HG02571 (cell line): Measurements from ENCODE around the gene ARHGAP26.

ENCODE experiments used
- ATAC-seq: cut with Tn5 transposase; IDR thresholded peaks from one replicate; pipeline ENCODE4 v1.9.1; 2021; ENCODE audit warnings: mild to moderate bottlenecking, moderate library complexity; ENCODE audit not compliant: unreplicated experiment

ARHGAP26 gene

DNA sequence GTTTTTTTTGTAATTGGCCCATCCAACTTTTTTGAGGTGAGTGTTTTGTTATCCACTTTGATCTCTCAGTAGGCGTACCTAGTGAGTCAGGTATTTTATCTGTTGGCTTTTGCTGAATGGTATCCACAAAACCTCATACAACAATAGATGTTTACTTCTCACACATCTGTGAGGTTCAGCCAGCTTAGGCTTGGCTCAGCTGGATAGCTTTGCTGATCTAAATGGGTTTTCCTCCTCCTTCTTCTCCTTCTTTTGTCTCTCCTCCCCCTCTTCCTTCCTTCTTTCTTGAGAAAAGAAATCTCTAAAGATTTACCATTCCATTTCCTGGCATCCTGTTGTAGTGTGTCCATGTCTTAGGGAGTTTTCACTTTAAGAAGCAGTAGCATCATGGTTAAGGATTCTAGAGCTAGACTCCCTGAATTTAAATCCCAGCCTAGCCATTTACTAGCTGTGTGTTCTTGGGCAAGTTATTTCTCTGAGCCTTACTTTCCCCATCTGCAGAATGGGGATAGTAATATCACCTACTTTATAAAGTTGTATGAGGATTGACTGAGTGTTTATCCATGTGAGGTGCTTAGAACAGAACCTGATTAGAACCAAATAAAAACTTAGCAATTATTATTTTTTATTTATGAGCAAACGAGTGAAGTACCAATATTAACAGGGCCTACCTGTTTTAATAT is 126.3 kb downstream of the ARHGAP26 start:
- ATAC-seq: no peak

DNA sequence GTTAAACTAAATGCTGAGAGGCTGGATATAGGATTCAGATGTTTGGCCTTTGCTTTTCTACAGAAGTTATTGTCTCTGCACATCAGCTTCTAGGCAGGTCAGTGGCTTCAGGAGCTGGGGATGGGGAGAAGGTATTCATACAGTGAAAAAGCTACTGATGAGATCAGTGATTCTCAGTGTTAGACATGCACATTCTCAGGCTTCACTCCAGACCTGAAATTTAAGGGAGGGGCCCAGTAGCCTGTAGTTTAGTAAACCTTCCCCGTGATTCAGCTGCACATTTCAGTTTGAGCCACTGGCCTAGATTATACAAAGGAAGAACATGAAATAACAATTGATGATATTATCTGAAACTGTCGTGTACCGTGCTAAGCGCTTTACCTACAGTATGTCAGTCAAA is 127.2 kb downstream of the ARHGAP26 start:
- ATAC-seq: no peak

- no peak for ATAC-seq
Measured at GRCh38 chr5:142900927-142901326, 130.8 kb downstream of the ARHGAP26 start.

DNA sequence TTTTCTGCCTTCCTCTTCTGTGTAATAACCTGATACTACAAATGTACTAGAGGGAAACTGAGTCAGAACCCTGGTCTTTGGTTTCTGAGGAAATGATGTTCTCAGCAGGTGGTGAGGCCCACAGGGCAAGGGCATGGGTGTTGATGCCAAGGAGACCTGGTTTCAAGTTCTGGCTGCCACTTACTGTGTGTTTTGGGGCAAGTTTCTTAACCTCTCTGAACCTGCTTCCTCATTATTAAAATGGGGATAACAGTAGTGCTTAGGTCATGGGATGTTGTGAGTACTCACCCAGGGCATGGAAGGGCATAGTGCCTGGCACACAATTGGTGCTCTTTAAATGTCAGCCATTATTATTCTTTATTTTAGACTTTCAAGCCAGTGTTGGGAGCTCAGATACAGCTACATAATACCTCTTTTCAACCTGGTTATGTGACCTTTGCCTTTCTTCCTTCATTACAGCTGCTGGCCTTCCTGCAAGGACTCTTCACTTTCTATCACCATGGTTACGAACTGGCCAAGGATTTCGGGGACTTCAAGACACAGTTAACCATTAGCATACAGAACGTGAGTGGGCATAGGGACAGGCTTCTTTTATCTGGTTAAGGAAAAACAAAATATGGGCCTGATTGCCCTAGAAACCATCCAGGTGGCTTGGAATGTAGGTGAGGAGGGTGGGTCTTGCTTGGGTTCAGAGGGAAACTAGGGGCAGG is 131.5 kb downstream of the ARHGAP26 start:
- ATAC-seq: no peak

GRCh38 chr5:142902186-142902965 is 132.2 kb downstream of the ARHGAP26 start:
- ATAC-seq: no peak

DNA sequence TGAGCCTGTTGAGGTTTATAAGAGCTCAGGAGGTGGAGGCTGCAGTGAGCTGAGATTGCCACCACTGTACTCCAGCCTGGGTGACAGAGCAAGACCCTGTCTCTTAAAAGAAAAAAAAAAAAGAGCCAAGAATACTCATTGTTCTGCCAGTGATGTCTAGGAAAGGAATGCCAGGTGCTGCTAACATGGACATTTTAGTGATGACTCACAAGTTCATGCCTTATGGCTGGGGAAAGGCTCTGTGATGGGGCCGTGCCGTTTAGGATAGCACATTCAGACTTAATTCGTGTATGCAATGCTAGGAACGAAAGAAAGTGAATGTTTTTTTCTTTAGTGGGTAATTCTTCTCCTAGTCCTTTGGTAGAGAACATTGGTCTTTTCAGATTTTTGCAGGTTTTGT is 134.2 kb downstream of the ARHGAP26 start:
- ATAC-seq: no peak

DNA sequence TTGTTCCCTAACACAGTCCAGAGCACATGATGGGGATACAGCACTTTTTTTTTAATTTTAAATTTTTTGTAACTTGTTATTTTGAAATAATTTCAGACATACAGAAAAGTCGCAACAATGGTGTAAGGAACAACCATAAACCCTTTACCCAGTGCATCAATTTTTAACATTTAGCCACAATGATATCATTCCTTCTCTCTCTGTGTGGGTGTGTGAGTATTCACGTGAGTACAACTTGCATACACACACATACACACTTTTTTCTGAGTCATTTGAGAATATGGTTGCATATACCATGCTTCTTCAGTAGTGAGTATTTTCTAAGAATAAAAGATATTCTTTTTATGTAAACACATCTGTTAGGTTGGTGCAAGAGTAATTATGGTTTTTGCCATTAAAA is 135.2 kb downstream of the ARHGAP26 start:
- no peak for ATAC-seq

DNA sequence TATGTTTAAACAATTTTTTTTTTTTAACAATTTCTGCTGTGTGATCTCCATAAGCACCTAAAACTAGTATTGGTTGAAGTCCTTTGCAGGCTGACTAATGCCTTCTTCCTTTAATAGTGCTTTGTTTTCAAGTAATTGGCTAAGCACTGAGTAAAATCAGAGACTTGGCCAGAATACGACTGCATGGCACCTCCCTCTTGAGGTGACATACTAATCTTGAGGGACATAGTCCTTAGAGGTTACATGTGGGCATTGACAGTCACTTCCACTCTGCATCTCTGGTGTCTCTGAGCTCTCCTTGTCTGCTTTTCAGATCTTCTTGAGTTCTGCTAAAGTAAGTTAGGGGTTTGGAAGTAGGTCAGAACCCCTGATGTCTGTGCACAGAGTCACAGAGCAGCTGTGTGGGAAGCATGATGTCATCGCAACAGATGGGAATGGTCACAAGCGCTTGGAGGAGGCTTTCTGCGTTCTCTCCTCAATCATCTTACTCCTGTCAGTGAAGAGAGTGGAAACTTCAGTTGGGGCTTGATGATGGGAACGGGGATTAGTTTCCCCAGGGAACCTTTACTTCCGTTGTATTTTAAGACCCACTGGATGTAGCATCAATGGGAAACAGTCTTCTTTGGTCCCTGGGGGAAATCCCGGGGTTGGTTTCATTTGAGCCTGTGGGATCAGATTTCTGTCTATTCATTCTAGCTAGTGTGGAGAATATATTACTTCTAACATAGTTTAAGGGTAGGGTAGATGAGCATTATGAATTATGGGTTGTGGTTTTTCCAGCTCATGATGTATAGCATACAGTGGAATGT is 136.9 kb downstream of the ARHGAP26 start:
- no peak for ATAC-seq

DNA sequence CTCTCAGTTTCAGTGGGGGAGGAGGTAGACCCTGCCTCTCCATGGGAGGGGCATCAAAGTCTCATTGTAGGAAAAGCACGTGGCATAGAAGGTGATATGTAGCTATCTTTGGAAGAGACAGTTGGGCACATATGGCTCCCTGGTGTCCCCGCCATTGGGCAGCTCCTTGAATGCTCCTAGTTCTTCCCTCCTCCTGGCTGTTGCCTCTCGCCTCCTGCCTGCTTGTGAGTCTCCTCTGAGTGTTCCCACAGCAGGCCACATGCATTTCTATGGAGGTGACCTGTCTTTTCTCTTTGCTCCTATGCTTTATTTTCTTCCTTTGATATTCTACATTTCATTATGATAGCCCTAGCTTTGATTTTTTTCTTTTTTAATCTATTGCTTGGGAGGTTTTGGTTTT is 138.5 kb downstream of the ARHGAP26 start:
- ATAC-seq: no peak

DNA sequence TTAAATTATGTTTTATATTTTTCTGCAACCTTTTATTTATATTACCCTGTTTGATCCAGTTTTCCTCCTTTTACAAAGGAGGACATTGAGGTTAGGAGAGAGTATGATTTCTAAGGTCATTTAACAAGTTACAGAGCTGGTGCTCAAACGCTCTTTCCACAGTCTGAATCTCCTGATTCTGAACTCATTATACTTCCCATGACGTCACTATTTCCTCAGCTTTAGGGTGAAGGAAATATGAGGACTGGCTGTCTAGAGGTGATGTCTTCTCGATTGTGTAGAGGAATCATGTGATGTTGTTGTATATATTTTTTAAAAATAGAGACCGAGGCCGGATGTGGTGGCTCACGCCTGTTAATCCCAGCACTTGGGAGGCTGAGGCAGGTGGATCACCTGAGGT is 140.0 kb downstream of the ARHGAP26 start:
- no peak for ATAC-seq

DNA sequence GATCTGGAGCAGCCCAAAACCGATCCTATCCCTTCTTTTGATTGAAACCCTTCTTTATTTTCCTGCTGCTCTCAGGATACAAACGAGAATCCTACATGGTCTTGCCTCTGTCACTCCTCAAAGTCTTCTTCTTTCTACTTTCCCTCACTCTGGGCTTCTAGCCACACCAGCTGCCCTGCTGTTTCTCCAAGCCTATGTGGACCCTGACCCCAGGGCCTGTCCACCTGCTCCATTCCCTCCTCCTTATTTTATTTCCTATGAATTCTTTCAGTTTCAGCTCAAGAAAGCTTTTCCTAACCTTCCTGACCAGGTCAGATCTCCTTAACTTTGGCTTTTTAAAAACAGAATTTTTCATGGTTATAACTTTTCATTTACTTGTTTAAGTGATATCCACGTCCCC is 141.0 kb downstream of the ARHGAP26 start:
- ATAC-seq: no peak

DNA sequence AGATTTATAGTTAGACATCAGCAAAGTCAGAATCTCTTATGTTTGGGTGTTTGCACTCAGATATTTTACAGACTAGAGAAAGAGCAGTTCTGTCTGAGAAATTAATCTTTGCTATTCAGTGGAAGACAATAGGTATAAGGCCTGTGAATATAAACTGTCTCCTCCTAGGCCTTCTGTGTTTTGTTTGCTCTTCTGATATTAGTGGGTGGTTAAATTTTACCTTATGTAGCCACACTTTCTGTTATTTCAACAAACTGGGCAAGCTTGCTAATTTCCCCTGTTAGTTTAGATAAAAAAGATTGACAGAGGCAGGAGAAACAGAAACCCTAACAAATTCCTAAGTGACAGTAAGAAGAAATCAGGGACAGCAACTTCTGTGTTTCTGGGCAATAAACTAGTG is 141.6 kb downstream of the ARHGAP26 start:
- no peak for ATAC-seq

DNA sequence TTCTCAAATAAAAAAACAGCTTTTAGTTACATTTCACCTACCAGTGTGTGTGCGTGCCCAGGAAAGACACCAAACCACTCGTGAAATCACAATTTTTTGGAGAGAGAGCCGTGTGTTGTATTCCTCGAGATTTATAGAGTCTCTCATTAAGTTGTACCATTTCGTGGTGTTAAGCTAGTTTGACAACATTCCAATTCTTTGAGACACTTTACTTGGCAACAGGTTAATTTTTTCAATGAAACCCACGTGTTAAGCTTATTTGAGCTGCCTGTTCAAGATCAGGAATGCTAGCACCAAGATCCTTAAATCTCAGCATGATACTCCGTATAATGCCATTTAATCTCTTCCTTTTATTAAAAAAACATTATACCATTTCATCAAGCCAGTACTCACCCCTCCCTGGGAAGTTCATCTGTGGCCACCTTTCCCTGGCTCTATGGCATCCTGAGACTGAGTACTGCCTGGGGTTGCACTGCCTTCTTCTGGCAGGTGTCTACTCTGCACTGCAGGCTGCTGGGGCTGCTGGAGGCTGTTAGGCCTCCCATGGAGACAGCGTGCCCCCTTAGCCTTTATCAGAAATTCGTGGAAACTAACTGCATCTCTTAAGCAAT is 143.7 kb downstream of the ARHGAP26 start:
- ATAC-seq: no peak

DNA sequence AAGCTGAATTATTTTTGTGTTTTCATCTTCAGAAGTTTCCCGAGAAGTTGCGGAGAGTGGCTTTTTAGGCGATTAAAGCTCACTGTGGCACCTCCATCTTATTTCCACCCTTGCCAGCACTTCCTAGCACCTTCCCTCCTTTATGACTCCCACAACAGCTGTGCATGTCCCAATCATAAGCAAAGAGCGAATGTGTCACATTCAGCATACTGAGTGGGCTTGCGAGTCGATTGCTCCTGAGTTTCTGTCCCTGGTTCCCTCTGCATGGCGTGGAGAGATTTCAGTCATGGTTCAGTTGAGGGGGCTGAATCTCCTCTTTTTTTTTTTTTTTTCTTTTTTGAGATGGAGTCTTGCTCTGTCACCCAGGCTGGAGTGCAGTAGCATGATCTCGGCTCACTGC is 144.9 kb downstream of the ARHGAP26 start:
- ATAC-seq: no peak

DNA sequence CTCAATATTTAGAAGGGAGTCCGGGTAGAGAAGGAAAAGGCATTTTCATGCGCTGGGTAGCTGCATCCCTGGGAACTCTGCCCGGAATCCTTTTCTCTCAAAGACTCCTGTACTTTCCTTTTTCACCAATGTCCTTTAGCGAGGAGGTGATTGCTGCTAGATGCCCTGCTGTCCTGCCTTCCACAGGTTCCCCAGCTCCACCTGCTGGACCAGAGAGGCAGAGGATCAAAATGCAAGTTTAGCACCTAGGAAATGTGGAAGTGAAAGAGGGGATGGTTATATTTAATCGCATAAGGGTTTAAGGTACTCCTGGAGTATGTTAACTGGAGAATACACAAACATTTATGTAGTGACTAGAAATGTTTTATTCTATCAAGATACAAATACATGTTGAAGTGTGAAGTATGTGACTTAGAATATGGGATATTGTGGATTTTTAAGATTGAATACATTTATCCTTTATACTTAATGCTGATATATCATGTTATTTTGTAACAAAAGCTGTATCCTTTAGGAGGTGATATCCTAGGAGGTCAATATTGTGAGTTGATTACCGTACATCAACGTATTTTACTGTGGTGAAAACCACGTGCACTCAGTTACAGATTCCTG is 145.7 kb downstream of the ARHGAP26 start:
- no peak for ATAC-seq

- ATAC-seq: no peak
Measured at GRCh38 chr5:142918959-142919635, 148.9 kb downstream of the ARHGAP26 start.

DNA sequence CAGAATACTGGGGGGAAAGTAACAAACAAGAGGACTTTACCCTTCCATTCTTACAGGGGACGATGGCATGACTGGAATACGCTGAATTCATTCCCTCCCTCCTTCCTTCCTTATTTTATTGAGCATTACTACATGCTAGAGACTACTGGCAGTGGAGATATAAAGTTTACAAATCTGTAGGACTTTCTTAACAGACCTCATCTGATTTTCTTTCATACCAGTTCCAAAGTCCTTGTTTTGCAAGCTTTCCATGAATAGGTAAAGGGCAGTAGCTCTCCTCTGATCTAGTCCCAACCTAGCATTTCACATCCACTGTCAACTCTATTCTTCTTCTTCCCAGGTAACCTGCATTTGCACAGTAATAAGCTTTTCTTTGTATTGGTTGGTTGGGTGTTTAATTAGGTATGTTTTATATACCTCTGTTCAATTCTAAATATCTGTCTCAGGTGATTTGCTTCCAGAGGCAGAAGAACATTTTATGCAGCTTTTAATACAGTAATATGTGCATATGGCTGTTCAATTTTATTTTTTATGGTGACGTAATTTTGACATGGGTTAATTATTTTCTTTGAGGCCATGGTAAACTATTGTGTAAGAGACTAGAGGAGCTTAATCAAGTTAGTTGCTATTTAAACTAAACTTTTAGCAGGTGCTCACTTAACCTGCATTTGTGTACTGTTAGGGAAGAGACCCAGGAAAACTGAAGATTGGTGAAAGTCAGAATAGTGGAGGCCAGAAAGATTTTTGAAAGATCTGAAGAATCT is 150.9 kb downstream of the ARHGAP26 start:
- ATAC-seq: no peak

GRCh38 chr5:142922223-142922952 is 152.2 kb downstream of the ARHGAP26 start:
- no peak for ATAC-seq
